ENCODE results near the gene CD93.

Gene CD93

GRCh38 chr20:23065266-23066201 is 20.6 kb downstream of the CD93 start:
- no peaks in the 10 kb centered on the region for H3K27me3 Mint-ChIP-seq
- no peak overlapping the region for H3K4me3 Mint-ChIP-seq
- no peak for ATAC-seq
- H3K9me3 Mint-ChIP-seq, result peaks cover 3% of the 10 kb centered on the region
- no peaks in the 10 kb centered on the region for H3K4me1 Mint-ChIP-seq
- H3K27ac Mint-ChIP-seq, result no peak overlapping the region
- no peaks in the 10 kb centered on the region for H3K36me3 Mint-ChIP-seq

GRCh38 chr20:23063581-23063980 is 22.5 kb downstream of the CD93 start:
- Mint-ChIP-seq H3K4me1 (no peaks in the 10 kb centered on the region), H3K27me3 (no peaks in the 10 kb centered on the region), H3K36me3 (no peaks in the 10 kb centered on the region), H3K9me3 (peaks cover 3% of the 10 kb centered on the region), H3K27ac (no peak overlapping the region), H3K4me3 (no peak overlapping the region)
- ATAC-seq, result no peak

- H3K9me3 Mint-ChIP-seq, result peaks cover 3% of the 10 kb centered on the region
- no peaks in the 10 kb centered on the region for H3K36me3 Mint-ChIP-seq
- no peaks in the 10 kb centered on the region for H3K4me1 Mint-ChIP-seq
- no peak overlapping the region for H3K27ac Mint-ChIP-seq
- no peaks in the 10 kb centered on the region for H3K27me3 Mint-ChIP-seq
- ATAC-seq, result no peak
- no peak overlapping the region for H3K4me3 Mint-ChIP-seq
Measured at GRCh38 chr20:23063168-23063567, 23.0 kb downstream of the CD93 start.

- Mint-ChIP-seq H3K27ac (no peak overlapping the region), H3K9me3 (peaks cover 3% of the 10 kb centered on the region), H3K4me3 (no peak overlapping the region), H3K36me3 (no peaks in the 10 kb centered on the region), H3K27me3 (no peaks in the 10 kb centered on the region), H3K4me1 (no peaks in the 10 kb centered on the region)
- ATAC-seq, result no peak
Measured at GRCh38 chr20:23062632-23063031, 23.5 kb downstream of the CD93 start.

GRCh38 chr20:23061734-23062561 is 24.2 kb downstream of the CD93 start:
- no peaks in the 10 kb centered on the region for H3K36me3 Mint-ChIP-seq
- ATAC-seq, result peak; percentile 27
- H3K27me3 Mint-ChIP-seq, result no peaks in the 10 kb centered on the region
- H3K4me1 Mint-ChIP-seq, result no peaks in the 10 kb centered on the region
- no peak overlapping the region for H3K4me3 Mint-ChIP-seq
- H3K9me3 Mint-ChIP-seq, result peaks cover 4% of the 10 kb centered on the region
- H3K27ac Mint-ChIP-seq, result no peak overlapping the region

GRCh38 chr20:23061262-23061661 is 24.9 kb downstream of the CD93 start:
- no peaks in the 10 kb centered on the region for H3K27me3 Mint-ChIP-seq
- no peaks in the 10 kb centered on the region for H3K4me1 Mint-ChIP-seq
- no peak overlapping the region for H3K4me3 Mint-ChIP-seq
- peaks cover 7% of the 10 kb centered on the region for H3K9me3 Mint-ChIP-seq
- no peaks in the 10 kb centered on the region for H3K36me3 Mint-ChIP-seq
- no peak overlapping the region for H3K27ac Mint-ChIP-seq
- ATAC-seq, result no peak

- ATAC-seq, result no peak
- Mint-ChIP-seq H3K9me3 (peaks cover 7% of the 10 kb centered on the region), H3K36me3 (no peaks in the 10 kb centered on the region), H3K4me1 (no peaks in the 10 kb centered on the region), H3K4me3 (no peak overlapping the region), H3K27ac (no peak overlapping the region), H3K27me3 (no peaks in the 10 kb centered on the region)
Measured at GRCh38 chr20:23060629-23061028, 25.5 kb downstream of the CD93 start.

GRCh38 chr20:23059846-23060245 is 26.3 kb downstream of the CD93 start:
- no peak for ATAC-seq
- no peaks in the 10 kb centered on the region for H3K36me3 Mint-ChIP-seq
- H3K27ac Mint-ChIP-seq, result no peak overlapping the region
- no peak overlapping the region for H3K4me3 Mint-ChIP-seq
- H3K27me3 Mint-ChIP-seq, result no peaks in the 10 kb centered on the region
- H3K9me3 Mint-ChIP-seq, result peaks cover 7% of the 10 kb centered on the region
- H3K4me1 Mint-ChIP-seq, result no peaks in the 10 kb centered on the region

- H3K4me3 Mint-ChIP-seq, result no peak overlapping the region
- H3K27ac Mint-ChIP-seq, result no peak overlapping the region
- no peaks in the 10 kb centered on the region for H3K4me1 Mint-ChIP-seq
- H3K27me3 Mint-ChIP-seq, result no peaks in the 10 kb centered on the region
- no peak for ATAC-seq
- H3K9me3 Mint-ChIP-seq, result peaks cover 7% of the 10 kb centered on the region
- H3K36me3 Mint-ChIP-seq, result no peaks in the 10 kb centered on the region
Measured at GRCh38 chr20:23059001-23059400, 27.1 kb downstream of the CD93 start.

- Mint-ChIP-seq H3K4me1 (no peaks in the 10 kb centered on the region), H3K27ac (no peak overlapping the region), H3K9me3 (peaks cover 5% of the 10 kb centered on the region)
Measured at GRCh38 chr20:23058240-23058639, 27.9 kb downstream of the CD93 start.

GRCh38 chr20:23052904-23053303 is 33.2 kb downstream of the CD93 start:
- peaks cover 5% of the 10 kb centered on the region for H3K9me3 Mint-ChIP-seq
- H3K36me3 Mint-ChIP-seq, result no peaks in the 10 kb centered on the region
- no peak overlapping the region for H3K4me3 Mint-ChIP-seq
- ATAC-seq, result no peak
- peaks cover 43% of the 10 kb centered on the region for H3K27me3 Mint-ChIP-seq
- H3K4me1 Mint-ChIP-seq, result no peaks in the 10 kb centered on the region
- no peak overlapping the region for H3K27ac Mint-ChIP-seq

More at GRCh38 chr20:23058240-23058639, 27.9 kb downstream of the CD93 start:
- no peaks in the 10 kb centered on the region for H3K36me3 Mint-ChIP-seq
- no peak overlapping the region for H3K4me3 Mint-ChIP-seq
- no peak for ATAC-seq
- peaks cover 5% of the 10 kb centered on the region for H3K27me3 Mint-ChIP-seq

GRCh38 chr20:23050847-23051627 is 35.1 kb downstream of the CD93 start:
- Mint-ChIP-seq H3K9me3 (no peaks in the 10 kb centered on the region), H3K27me3 (peaks cover 56% of the 10 kb centered on the region), H3K4me1 (no peaks in the 10 kb centered on the region), H3K36me3 (peaks cover 5% of the 10 kb centered on the region), H3K4me3 (no peak overlapping the region), H3K27ac (no peak overlapping the region)
- no peak for ATAC-seq

GRCh38 chr20:23050076-23050838 is 35.9 kb downstream of the CD93 start:
- Mint-ChIP-seq H3K36me3 (peaks cover 5% of the 10 kb centered on the region), H3K27me3 (peaks cover 60% of the 10 kb centered on the region), H3K4me1 (no peaks in the 10 kb centered on the region), H3K27ac (no peak overlapping the region), H3K9me3 (no peaks in the 10 kb centered on the region), H3K4me3 (no peak overlapping the region)
- no peak for ATAC-seq

- Mint-ChIP-seq H3K27me3 (peaks cover 66% of the 10 kb centered on the region), H3K9me3 (no peaks in the 10 kb centered on the region), H3K4me3 (no peak within 1 kb of the TSS), H3K27ac (no peak within 1 kb of the TSS), H3K4me1 (no peaks in the 10 kb centered on the region), H3K36me3 (peaks cover 5% of the 10 kb centered on the region)
- ATAC-seq, result no peak
Measured at GRCh38 chr20:23049201-23050075, 36.7 kb downstream of the CD93 start, which contains the start of gene THBD. THBD (minus strand) TSS chr20:23049672; CDS start chr20:23049504, 168 bp downstream.

Measured in stimulated activated memory B cell treated with anti-CD40 and anti-IgM and Interleukin-4, amounts not matched to agents 10 μg/mL and 1 μg/mL and 100 μg/mL, for 72 hours (primary cell).